HG03139 (cell line): Measurements from ENCODE around the gene SRGAP2B.
"Not testable (repeated sequence)": the region's sequence is repeated elsewhere in the genome, so short reads cannot be mapped to it uniquely, and the experiment has no call there.

Experiments used
- ATAC-seq: cut with Tn5 transposase; IDR thresholded peaks from one replicate; pipeline ENCODE4 v1.9.1; 2021; ENCODE audit not compliant: unreplicated experiment

Gene SRGAP2B

GRCh38 chr1:144961604-144962583 is 133.2 kb downstream of the SRGAP2B start:
- ATAC-seq = not testable (repeated sequence)

- ATAC-seq = not testable (repeated sequence)
Measured at GRCh38 chr1:144960929-144961488, 134.1 kb downstream of the SRGAP2B start.

- ATAC-seq = not testable (repeated sequence)
Measured at GRCh38 chr1:144948390-144948789, 146.7 kb downstream of the SRGAP2B start.

GRCh38 chr1:144947495-144947894 is 147.6 kb downstream of the SRGAP2B start:
- ATAC-seq = not testable (repeated sequence)

GRCh38 chr1:144946525-144947480 is 148.3 kb downstream of the SRGAP2B start:
- not testable (repeated sequence) for ATAC-seq

GRCh38 chr1:144941710-144942109 is 153.4 kb downstream of the SRGAP2B start:
- ATAC-seq = not testable (repeated sequence)

GRCh38 chr1:144940054-144940453 is 155.1 kb downstream of the SRGAP2B start:
- ATAC-seq = not testable (repeated sequence)

GRCh38 chr1:144938627-144939026 is 156.5 kb downstream of the SRGAP2B start:
- not testable (repeated sequence) for ATAC-seq

GRCh38 chr1:144936186-144936732 is 158.9 kb downstream of the SRGAP2B start:
- ATAC-seq = not testable (repeated sequence)

GRCh38 chr1:144935310-144935709 is 159.8 kb downstream of the SRGAP2B start:
- not testable (repeated sequence) for ATAC-seq

GRCh38 chr1:144933014-144933413 is 162.1 kb downstream of the SRGAP2B start:
- not testable (repeated sequence) for ATAC-seq

GRCh38 chr1:144932153-144932552 is 163.0 kb downstream of the SRGAP2B start:
- not testable (repeated sequence) for ATAC-seq

GRCh38 chr1:144931553-144931952 is 163.6 kb downstream of the SRGAP2B start:
- ATAC-seq = not testable (repeated sequence)

- not testable (repeated sequence) for ATAC-seq
Measured at GRCh38 chr1:144930085-144930777, 164.9 kb downstream of the SRGAP2B start.

- ATAC-seq = not testable (repeated sequence)
Measured at GRCh38 chr1:144927292-144927691, 167.8 kb downstream of the SRGAP2B start.

- ATAC-seq = not testable (repeated sequence)
Measured at GRCh38 chr1:144923640-144924039, 171.5 kb downstream of the SRGAP2B start.

GRCh38 chr1:144922785-144923184 is 172.3 kb downstream of the SRGAP2B start:
- not testable (repeated sequence) for ATAC-seq

GRCh38 chr1:144919106-144919505 is 176.0 kb downstream of the SRGAP2B start:
- ATAC-seq = not testable (repeated sequence)

GRCh38 chr1:144918027-144918603 is 177.0 kb downstream of the SRGAP2B start:
- not testable (repeated sequence) for ATAC-seq
